Stimulated activated CD4-positive, alpha-beta T cell treated with anti-CD3 and anti-CD28 coated beads, Interleukin-4, amount 100 ng/mL, for 1 hour (primary cell): ENCODE measurements around the gene G6PC3.
"Not testable (repeated sequence)": the region's sequence is repeated elsewhere in the genome, so short reads cannot be mapped to it uniquely, and the experiment has no call there.

Experiments used
- DNase-seq: peaks from one replicate; pipeline ENCODE4 v3.0.0-alpha.2; 2020

Gene G6PC3

DNA sequence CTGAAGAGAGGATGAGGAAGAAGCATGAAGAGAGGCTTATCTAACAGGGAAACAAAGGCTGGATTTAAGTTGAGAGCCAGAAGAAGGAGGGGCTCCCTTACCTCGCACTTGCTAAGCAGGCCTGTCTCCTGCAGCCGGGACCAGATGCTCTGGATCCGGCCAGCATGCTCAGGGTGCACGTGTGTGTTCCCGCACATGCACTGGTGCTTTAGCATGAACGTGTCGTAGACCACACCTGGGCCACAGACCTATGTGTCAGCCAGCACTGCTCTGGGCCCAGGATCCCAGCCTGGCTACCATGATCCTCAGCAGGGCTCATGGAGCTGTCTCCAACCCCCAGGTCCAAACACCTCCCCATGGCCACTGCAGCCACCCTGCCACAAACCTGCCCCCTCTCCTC lies 14.4 kb downstream of the G6PC3 start:
- no peak for DNase-seq

DNA sequence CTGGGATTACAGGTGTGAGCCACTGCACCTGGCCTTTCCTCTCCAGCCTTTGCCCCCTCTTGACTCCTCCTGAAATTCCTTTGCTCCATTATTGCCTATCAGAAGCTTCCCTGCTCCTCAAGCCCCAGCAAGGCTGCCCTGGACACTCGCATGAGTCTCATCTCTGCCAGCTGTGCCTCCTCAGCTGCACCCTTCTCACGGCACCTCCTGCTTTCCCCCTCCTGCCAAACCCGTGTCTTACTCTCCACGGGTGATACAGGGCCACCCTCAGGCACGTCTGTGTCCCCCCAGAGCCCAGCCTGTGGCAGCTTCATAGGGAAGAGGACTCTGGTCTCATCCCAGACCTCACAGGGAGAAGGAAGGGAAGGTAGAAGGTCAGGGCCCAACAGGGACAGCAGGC lies 15.4 kb downstream of the G6PC3 start:
- no peak for DNase-seq

DNA sequence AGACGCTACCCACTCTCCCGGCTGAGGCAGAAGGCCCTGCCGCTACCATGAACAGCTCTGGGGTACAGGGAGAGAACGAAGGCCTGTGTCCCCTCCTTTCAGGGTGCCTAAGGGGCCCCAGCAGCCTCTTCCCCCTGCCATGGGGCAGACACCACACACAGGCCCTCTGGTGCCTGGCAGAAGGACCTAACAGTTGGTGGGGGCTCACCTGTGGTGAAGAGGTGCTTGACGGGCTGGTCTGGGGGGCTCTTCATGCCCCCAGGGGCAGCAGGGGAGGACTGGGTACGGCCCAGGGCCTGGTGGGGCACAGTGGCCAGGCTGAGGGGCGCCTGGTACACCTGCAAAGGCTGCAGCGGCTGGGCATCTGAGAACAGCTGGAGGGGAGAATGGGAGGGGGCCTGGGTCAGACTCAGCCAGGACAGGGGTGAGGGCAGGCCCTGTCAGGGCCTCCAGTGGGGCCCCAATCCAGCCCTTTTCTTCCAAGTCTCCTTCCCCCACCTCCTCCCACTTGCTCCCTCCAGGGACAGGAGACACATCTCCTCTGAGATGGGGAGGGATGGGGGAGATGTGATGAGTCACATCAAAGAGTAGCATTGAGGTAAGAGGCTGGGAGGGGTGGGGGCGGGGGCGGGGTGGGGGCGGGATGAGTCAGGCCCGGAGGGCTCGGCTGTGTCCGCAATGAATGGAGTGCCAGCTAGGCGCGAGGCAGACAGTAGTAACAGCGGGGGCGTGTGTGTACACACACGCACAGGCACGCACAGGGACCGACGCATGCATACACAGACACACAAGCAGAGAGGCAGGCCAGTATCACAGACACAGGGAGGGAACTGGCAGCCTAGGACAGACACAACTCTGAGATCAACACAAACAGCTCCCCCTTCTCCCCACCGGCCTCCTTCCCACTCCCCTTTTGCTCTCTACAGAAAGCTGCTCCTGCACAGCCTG lies 16.1 kb downstream of the G6PC3 start:
- DNase-seq: peak; percentile 72

GRCh38 chr17:44087319-44087718 lies 16.8 kb downstream of the G6PC3 start:
- no peak for DNase-seq

DNA sequence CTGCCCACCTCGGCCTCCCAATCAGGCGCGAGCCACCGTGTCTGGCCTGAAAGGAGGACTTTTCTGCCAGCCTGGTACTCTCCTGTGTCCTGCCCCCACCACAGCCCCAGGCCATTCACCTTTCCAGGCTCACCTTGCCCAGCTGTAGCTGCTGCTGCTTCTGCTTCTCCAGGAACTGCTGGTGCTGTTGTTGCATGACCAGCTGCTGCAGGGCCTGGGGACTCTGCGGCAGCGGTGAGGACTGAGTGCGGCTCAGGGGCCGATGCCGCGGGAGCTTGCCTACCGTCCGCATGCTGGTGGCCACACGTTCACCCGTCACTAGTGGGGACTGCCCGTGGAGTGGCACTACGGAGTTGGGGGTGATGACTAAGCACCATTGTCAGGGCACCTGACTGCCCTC lies 17.7 kb downstream of the G6PC3 start:
- no peak for DNase-seq

DNA sequence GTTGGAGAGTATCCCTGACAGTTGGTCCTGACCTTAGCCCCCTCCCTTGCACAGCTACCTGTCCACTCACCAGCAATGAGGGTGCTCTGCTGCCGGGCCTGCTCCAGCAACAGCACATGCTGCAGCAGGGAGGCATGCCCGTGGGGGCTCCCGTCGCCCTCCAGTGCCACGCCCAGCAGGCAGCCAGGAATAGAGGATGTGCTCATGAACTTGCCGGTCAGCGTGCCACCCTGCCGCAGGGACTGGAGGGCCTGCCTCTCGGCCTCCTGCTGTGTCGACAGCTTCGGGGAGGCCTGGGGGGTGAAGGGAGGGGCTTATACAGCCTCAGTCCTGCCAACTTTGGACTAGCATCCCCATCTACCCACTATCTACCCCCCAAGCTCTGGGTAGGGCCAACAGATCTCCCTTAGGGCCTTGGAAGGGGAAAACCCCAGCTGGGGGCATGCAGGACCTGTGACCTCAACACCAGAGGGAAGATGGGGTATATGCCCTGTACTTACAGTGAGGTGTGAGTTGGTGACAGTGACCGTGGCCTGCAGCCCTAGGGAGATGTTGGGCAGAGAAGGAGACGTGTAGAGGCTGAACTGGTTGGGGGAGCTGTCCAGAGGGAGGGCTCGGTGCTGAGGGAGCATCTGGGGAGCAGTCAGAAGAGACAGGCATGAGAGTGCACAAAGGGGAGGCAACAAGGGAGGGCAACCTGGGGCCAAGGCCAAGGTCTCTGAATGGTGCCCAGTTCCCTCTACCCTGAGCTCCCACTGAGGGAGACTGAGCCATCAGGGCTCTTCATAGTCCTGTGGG lies 20.9 kb downstream of the G6PC3 start:
- no peak for DNase-seq

GRCh38 chr17:44092051-44092450 lies 21.5 kb downstream of the G6PC3 start:
- no peak for DNase-seq

GRCh38 chr17:44093231-44093900 lies 22.8 kb downstream of the G6PC3 start:
- no peak for DNase-seq

DNA sequence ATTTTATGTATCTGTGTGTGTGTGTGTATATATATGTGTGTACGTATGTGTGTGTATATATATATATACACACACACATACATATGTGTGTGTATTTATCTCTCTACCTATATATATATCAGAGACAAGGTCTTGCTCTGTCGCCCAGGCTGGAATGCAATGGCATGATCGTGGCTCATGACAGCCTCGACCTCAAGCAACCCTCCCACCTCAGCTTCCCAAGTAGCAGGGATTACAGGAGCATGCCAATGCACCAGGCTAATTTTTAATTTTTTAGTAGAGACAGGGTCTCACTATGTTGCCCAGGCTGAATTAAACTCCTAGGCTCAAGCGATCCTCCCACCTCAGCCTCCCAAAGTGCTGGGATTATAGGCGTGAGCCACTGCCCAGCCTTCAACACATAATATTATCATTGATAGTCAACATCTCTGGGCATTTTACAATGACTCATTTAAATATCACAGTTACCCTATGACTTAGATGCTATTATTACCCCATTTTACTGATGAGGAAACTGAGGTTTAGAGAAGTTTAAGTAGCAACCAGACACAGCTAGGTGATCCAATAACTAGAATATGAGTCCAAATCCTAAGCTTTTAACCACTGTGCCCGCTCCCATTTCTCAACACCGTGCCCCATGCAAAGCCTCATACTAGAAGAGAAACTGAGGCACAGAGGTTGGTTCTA lies 24.3 kb downstream of the G6PC3 start:
- DNase-seq: no peak

- DNase-seq: no peak
Observed at GRCh38 chr17:44095388-44095646, 24.8 kb downstream of the G6PC3 start.

GRCh38 chr17:44095647-44096496 lies 25.3 kb downstream of the G6PC3 start:
- DNase-seq: no peak

DNA sequence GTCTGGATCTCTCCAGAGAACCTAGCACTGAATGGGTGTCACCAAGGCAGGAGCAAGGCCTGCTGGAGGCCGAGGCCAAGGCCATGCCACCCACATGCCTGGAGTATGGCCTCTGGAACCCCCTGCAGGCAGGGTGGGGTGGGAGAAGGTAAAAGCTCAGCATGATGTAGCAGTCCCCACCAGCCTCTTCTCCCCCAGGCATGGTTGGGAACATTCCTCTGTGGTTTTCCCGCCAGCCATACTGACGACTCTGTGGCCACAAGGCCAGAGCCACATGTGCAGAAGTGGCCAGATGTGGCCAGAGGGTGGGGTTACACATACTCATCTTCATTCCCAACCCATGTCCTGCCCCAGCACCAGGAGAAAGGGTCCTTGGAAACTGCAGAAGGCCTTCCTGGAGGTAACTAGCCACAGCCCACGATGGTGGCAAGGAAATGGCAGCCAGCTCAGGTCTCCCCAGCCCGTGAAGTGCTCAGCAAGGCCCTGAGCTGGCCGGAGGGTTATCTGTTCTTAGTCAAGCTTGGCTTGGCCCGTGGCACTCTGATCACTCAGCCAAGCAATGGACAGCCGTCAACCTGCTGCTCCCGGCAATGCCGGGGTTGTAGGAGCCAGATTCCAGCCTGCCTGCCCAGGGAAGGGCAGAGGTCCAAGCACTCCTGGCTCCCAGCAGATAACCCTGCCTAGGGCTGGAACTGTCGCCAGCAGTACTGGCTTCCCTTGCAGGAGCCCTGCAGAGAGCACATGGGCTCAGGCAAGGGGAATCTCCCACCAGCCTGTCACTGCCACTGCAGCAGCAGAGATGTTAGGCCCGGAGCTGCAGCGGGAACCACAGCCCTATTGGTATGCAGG lies 26.8 kb downstream of the G6PC3 start:
- DNase-seq: no peak

DNA sequence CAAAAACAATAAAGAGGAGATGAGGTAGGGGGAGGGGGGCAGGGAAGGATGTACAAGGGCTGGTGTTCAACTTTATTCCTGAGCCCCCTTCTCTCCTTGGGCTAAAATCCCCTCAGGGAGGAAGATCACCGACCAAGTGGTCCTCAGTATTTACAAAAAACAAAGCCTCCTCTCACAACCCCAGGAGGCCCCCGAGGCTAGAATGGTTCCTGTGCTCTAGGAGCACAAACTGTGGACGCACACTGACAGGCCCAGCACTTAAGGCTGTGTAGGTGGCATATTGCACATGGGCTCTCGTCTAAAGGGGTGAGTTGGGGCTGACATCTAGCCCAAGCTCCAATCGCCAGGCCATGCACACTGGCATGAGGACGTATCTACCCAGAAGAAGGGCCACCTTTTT lies 31.3 kb downstream of the G6PC3 start:
- DNase-seq: not testable (repeated sequence)

GRCh38 chr17:44102849-44103622 lies 32.5 kb downstream of the G6PC3 start:
- DNase-seq: no peak

DNA sequence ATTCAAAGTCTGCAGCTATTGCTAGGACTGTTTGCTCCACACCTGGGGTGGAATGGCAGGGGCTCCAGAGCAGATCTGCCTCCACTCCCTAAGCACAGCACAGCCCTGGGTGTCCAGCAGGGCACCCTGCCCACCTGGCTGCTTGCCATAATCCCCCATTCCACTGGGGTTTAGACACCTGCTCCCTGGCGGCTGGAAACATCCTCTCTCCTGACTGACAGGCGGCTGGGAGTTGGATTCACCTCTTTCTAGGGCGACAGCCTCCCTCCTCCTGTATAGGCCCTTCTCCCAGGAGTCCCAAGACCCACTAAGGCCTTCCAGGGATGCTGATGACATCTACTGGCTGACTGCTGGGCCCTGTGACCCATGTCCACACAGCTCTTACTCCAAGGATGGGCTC lies 34.9 kb downstream of the G6PC3 start:
- no peak for DNase-seq

GRCh38 chr17:44105941-44106340 lies 35.4 kb downstream of the G6PC3 start:
- no peak for DNase-seq

GRCh38 chr17:44106801-44107200 lies 36.3 kb downstream of the G6PC3 start:
- DNase-seq: no peak

DNA sequence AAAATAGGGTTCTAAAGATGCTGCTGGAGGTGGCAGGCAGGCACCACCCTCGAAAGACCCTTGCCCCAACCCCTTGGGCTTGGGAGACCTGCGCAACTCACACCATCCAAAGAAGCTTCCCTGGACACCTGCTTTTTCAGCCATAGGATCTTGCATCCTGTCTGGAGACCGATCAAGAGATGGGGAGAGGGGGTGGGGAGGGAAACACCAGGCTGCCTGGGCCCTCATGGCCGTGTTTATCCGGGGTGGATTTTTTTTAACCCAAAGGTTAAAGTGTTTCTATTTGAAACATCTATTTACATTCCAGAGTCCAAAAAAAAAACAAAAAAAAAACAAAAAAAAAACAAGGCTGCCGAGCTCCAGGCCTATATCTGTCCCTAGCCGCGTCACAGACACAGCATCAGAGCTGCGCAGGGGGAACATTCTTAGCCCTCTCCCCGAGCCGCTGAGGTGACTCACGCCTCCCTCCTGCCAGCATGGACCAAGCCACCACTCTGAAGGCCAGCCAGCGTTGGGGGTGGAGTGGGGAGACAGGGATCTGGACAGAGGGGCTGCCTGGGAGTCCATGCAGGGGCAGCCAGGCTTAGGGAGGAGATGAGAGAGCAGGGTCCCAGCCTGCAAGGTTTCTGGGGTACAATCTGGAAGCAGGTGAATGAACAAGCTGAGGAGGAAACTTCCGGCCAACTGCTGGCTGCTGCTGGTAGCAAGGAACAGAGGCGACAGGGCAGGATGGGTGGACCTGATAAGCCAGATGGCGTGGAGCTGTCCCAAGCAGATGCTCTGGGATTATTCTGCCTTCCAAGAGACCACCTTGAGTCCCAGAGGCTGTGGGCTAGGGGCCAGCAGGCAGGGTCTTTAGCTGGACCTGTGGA lies 38.1 kb downstream of the G6PC3 start:
- no peak for DNase-seq

DNA sequence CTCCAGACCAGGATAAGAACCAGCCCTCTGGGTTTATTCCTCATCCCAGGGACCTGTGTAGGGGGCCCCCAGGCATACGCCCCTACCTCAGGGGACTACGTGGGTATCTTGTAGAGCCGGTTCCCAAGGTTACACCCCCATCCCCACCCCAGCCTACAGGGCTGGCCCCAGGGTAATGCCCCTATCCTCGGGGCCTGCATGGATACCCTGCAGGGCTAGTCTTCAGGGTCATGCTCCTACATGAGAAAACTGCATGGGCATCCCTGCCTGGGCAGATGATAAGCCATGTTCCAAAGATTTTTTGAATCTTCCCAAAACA lies 38.7 kb downstream of the G6PC3 start:
- no peak for DNase-seq
